Renal pelvis (tissue), 12 donors: Measurements from ENCODE around the gene TAS2R20. TPM values are rescaled to one million over a fixed set of nuclear protein-coding genes. Genes with fewer than 3 reads are reported as not detected.
A peak's percentile ranks its signal among the peaks of the same experiment; 100 is the strongest.
"Not testable (repeated sequence)": the region's sequence is repeated elsewhere in the genome, so short reads cannot be mapped to it uniquely, and the experiment has no call there.

Experiments
- DNase-seq: peaks from one replicate; pipeline ENCODE4 v3.0.0-alpha.2; 2013
- long read RNA-seq, 16 experiments: transcript quantifications; one replicate each; lab custom pipeline, GENCODE V29; 2026
- polyA plus RNA-seq, 3 donors: library from polyadenylated mRNA; unstranded; fragments of 120-200 nt; gene quantifications; one replicate each; pipeline ENCODE4 v1.2.1, GENCODE V29; 2013; ENCODE audit not compliant: insufficient read length in 3 of 3

The TAS2R20 gene
- polyA plus RNA-seq: 1 to 10 TPM in 2 of 3 donors, under 1 TPM in 1; 0.85 to 2.8 (median 2.5) TPM
- long read RNA-seq, donor 1: 0 reads
- long read RNA-seq, donor 2: 0 reads
- long read RNA-seq, donor 3: 0 reads
- long read RNA-seq, donor 4: 0 reads
- long read RNA-seq, donor 5: 0 reads
- long read RNA-seq, donor 6, partial matches to known transcripts: 0 of 1 reads
- long read RNA-seq, donor 6, other reads (novel, unspliced or antisense): 0 of 1 reads
- long read RNA-seq, donor 7, partial matches to known transcripts: 0 of 1 reads
- long read RNA-seq, donor 7, other reads (novel, unspliced or antisense): 0 of 1 reads
- long read RNA-seq, donor 8: 0 reads
- long read RNA-seq, donor 9: 0 reads
- long read RNA-seq, donor 10, partial matches to known transcripts: 0 of 1 reads
- long read RNA-seq, donor 10, other reads (novel, unspliced or antisense): 0 of 1 reads
- long read RNA-seq, donor 11: 0 reads
- long read RNA-seq, donor 12, partial matches to known transcripts: 0 of 1 reads
- long read RNA-seq, donor 12, other reads (novel, unspliced or antisense): 0 of 1 reads
- long read RNA-seq, donor 13: 0 reads
- long read RNA-seq, donor 14: 0 reads
- long read RNA-seq, donor 15, partial matches to known transcripts: 0 of 2 reads
- long read RNA-seq, donor 15, other reads (novel, unspliced or antisense): 0 of 2 reads
- long read RNA-seq, donor 16, partial matches to known transcripts: 0 of 1 reads
- long read RNA-seq, donor 16, other reads (novel, unspliced or antisense): 0 of 1 reads

DNA sequence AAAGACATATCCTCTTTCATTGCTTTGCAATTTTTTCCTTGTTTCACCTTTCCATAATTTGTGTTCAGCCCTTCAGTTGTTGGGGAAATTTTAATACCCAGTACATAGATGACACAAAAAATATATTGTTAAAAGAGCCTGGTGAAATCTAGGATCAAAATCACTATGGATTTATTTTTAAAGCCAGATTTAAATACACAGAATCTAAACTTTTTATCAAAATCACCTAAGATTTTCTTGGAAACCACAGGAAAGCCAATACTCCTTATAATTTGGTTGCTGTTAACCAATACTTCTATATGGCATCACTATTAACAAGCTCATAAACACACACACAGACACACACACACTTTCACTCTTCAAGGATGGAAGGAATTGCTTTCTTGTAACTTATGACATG is at the start of gene TAS2R20:
TAS2R20 (minus strand) TSS at position 101 of the 400 bp plus-strand sequence. CDS start 429 bp downstream, outside the sequence.
- no peak for DNase-seq

DNA sequence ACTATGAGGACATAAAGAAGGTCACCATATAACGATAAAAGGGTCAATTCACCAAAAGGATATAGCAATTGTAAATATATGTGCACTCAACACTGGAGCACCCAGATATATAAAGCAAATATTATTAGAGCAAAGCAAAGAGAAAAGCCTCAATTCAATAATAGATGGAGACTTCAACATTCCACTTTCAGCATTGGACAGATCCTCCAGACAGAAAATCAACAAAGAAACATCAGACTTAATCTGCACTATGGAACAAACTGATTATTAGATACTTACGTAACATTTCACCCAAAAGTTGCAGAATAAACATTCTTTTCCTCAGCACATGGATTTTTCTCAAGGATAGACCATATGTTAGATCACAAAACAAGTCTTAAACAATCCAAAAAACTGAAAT is 43.3 kb upstream of the TAS2R20 start:
- not testable (repeated sequence) for DNase-seq

DNA sequence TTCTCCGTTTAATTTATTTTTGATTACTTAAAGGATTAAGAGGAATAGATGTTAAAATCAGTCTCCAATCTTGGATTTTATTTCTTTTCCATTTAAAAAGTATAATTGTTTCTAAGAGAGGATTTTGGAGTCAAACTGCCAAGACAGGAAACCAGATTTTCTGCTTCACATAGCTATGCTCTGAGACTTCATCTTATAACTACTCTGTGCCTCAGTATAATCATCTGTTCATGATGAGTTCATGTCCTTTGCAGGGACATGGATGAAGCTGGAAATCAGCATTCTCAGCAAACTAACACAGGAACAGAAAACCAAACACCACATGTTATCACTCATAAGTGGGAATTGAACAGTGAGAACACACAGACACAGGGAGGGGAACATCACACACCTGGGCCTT is 42.1 kb upstream of the TAS2R20 start:
- DNase-seq: no peak

DNA sequence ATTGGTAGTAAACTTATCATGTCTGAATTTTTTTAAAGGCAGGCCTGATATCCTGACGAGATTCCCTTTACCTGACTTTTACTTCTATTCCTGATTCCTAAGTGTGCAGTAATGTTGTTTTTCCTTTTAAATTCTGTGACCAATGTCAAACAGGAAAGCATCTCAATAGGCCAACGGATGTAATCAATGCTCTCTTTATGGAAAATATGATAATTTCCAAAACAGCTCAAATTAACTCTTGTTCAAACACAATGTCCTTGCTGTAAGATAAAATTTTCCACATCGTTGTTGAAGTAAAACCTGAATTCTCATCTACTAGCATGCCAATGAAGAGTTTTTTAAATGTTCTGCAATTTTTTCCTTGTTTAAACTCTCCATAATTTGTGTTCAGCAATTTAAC is 41.1 kb upstream of the TAS2R20 start:
- no peak for DNase-seq

- not testable (repeated sequence) for DNase-seq
These were observed 35.9 kb upstream of the TAS2R20 start for GRCh38 chr12:11033959-11034358.

GRCh38 chr12:11031307-11031706 is 33.2 kb upstream of the TAS2R20 start, which contains the start of gene TAS2R31:
Gene TAS2R31 (minus strand): TSS chr12:11031407. CDS start chr12:11031335, 72 bp downstream.
- DNase-seq: no peak

DNA sequence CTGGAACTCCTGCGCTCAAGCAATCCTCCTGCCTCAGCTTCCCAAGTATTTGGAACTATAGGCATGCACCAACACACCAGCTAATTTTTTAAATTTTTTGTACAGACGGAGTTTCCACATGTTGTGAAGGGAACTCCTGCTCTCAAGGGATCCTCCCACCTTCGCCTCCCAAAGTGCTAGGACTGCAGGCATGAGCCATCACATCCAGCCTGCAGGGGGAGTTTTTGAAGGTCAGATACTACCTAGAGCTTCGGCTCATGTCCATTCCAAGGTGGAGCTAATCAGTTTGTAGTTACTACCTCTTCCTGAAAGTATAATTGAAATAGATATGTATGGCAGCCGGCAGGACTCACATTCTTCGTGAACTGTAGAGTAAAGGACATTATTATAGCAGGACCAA is 28.0 kb upstream of the TAS2R20 start:
- no peak for DNase-seq

DNA sequence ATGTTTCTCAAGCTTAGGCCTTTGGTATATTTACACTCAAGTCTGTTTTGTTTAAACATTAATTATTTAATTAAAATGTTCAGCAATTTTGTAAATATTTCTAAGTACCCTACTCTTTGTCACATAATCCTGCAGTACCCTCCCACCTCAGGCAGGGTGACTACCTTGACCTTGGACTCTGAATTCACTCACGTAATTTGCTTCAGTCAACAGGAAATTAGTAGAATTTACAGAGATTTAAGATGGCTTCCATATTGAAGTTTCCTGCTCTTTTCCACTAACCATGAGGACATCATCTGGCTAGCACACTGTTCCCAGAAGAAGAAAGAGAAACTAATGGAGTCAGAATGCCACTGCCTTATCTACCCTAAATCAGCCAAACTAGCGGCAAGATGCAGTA is 25.3 kb upstream of the TAS2R20 start:
- DNase-seq: no peak

- no peak for DNase-seq
These were observed 24.4 kb upstream of the TAS2R20 start, which contains the start of gene TAS2R19 for GRCh38 chr12:11022520-11022919. Gene TAS2R19 (minus strand): TSS chr12:11022620. CDS start chr12:11022571, 49 bp downstream.

GRCh38 chr12:11016937-11017336 is 18.8 kb upstream of the TAS2R20 start:
- no peak for DNase-seq

DNA sequence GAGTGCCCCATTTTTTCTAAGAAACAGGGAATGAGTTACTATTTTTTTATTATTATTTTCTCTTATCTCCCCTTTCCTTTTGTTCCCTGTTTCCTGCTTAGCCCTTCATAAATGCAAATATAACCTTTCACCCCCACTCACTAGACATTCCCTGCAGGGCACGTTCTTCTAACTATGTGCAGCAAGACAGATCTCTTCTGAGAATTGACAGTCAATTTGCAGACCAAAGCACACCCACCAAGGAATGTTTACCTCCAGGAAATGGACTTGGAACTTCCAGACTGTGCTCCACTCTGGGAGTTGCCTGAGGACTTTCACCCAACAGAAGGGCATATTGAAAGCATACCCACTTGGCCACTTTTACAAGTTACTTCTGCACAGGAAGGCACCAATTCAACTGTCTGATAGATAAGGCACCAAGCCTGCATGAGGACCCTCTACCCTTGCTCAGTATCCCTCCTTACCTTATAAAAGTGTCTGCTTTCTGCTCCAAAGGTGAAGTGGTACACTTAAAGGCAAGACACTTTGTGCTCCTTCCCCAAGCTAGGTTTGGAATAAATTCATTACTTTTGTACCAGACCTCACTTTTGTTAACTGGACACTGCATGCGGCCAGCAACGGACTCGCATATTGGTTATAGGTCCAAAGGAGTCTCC is 17.8 kb upstream of the TAS2R20 start:
- no peak for DNase-seq

- DNase-seq: no peak
These were observed 16.1 kb upstream of the TAS2R20 start for GRCh38 chr12:11014234-11014633.

DNA sequence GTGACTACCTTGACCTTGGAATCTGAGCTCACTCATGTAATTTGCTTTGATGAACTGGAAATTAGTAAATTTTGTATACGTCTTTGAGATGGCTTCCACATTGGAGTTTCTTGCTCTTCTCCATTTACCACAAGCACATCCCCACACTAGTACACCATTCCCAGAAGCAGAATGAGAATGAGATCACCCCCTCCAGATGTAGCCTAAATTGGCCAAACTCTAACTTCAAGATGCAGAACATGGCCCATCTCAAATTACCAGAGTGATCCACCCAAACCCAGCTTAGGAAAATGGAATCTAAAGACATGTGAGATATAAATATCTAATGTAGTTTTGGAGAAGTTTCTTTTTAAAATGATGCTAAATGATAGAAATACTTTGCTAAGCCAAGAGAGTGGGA is 9.5 kb upstream of the TAS2R20 start:
- no peak for DNase-seq

- DNase-seq: no peak
These were observed 3.8 kb downstream of the TAS2R20 start for GRCh38 chr12:10994307-10994706.

- no peak for DNase-seq
These were observed 9.0 kb downstream of the TAS2R20 start for GRCh38 chr12:10989107-10989506.

DNA sequence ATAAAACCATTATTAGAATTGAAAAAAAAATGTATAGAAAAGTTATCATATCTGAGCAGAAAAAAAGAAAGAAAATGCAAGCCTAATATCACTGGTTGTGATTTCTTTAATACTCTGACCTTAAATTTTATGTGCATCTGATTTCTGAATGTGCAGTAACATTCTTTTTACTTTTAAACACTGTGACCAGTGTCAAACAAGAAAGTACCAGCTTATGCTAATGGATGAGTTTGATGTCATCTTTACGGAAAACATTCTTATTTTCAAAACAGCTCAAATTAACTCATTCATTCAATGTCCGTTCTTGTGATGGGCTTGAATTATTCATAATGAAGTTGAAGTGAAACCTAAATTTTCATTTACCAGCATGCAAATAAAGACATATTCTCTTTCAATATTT is 11.3 kb downstream of the TAS2R20 start, which contains the start of gene TAS2R50:
TAS2R50 (minus strand) TSS at position 101 of the 400 bp plus-strand sequence; CDS start at position 49, 52 bp downstream.
- no peak for DNase-seq

- no peak for DNase-seq
These were observed 15.9 kb downstream of the TAS2R20 start for GRCh38 chr12:10982244-10982643.

- DNase-seq: no peak
These were observed 23.1 kb downstream of the TAS2R20 start for GRCh38 chr12:10974965-10975364.

DNA sequence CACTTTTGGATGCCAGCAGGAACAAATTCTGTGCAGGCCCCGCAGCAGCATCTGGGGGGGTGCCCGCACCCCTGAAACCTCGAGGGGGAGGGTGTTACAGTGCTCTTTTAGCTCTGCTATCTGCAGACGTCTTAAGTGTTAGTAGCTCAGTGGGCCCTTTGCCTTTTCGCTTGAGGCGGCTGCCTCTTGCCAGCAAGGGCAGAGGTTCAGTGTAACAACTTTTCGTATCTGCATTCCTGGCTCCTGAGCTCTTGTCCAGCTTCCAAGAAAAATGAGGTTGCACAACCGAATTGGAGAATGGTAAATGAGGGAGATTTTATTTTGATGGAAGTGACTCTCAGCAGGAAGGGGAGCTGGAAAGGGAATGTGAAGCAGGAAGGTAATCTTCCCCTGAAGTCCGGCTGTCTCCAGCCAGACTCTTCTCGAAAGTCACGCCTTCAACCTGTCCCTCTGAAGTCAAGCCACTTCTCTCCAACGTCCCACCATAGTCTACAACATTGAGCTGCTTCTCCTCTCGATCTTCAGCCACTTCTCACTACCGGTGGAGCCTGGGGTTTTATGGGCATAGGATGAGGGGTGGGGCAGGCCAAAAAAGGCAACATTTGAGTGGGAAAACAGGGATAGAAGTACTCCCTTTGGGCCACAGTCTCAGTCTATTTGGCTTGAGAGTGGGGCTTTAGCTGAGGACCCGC is 29.2 kb downstream of the TAS2R20 start:
- DNase-seq: peak; percentile 9

DNA sequence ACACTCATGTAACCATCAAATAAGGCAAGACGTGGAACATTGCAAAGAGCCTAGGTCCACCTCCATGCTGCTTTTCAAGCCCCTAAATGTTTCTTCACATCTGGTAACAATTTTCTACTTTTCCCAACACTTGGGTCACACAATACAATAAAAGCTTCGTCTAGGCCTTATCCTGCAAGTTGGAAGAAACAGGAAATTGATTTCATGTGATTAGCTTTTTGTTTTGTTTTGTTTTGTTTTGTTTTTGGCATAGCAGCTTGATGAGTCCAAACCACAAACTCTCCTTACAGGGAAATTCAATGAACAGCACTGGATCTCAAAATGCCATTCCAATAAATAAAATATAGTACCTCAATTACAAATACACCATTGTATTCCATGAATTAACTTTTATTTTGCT is 30.7 kb downstream of the TAS2R20 start:
- DNase-seq: peak; percentile 11

DNA sequence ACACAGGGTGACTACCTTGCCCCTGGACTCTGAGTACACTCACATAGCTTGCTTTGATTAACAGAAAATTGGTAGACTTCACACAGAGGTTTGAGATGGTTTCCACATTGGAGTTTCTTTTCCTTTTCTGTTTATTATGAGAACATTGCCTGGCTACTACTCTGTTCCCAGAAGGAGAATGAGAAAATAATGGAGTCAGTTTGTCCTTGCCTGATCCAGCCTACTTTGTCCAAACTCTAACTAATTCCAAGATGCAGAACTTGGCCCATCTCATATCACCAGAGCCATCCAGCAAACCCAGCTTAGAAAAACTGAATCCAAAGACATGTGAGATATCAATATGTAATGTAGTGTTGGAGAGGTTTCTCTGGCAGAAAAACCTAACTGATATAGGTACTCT is 31.8 kb downstream of the TAS2R20 start:
- DNase-seq: no peak

DNA sequence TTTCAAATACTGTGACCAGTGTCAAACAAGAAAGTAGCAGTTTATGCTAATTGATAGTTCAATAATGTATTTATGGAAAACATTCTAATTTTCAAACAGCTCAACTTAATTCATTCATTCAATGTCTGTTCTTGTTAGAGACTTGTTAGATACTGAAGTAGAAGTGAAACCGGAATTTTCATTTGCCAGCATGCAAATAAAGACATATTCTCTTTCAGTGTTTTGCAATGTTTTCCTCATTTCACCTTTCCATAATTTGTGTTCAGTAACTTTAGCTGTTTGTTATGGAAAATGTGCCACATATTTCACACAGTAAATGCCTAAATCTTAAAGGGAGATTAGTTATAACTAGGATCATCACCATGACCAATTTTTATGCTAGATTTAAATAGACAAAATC is 32.6 kb downstream of the TAS2R20 start:
- DNase-seq: no peak
